DOHH2 (cell line): ENCODE measurements around the gene GEMIN7.
A peak's percentile ranks its signal among the peaks of the same experiment; 100 is the strongest.

Experiments
- H3F3A ChIP-seq: fragments of 200-600 bp; sonication (generic), shearing (Covaris generic); 2 replicates; pipeline ENCODE4 v1.6.0; 2016; ENCODE audit warnings: antibody characterized with exemption, mild to moderate bottlenecking; ENCODE audit not compliant: control insufficient read depth, insufficient read depth
- H3K27ac ChIP-seq: fragments of 200-600 bp; sonication (generic); 2 replicates; pipeline ENCODE4 v1.5.1; 2014; ENCODE audit warnings: low read depth, mild to moderate bottlenecking, low read length, moderate library complexity
- H3K27me3 ChIP-seq: fragments of 200-600 bp; sonication (generic); 2 replicates; pipeline ENCODE4 v1.6.1; 2014; ENCODE audit warnings: mild to moderate bottlenecking, low read length, mixed read lengths; ENCODE audit not compliant: control insufficient read depth
- H3K36me3 ChIP-seq: fragments of 200-600 bp; sonication (generic); 2 replicates; pipeline ENCODE4 v1.6.1; 2014; ENCODE audit warnings: mild to moderate bottlenecking, low read length, moderate library complexity, mixed read lengths; ENCODE audit not compliant: control insufficient read depth
- H3K4me1 ChIP-seq: fragments of 200-600 bp; sonication (generic); 2 replicates; pipeline ENCODE4 v1.6.1; 2014; ENCODE audit warnings: mild to moderate bottlenecking, low read length, mixed read lengths; ENCODE audit not compliant: control insufficient read depth
- H3K4me2 ChIP-seq: fragments of 200-600 bp; sonication (generic); 2 replicates; pipeline ENCODE4 v1.6.0; 2014; ENCODE audit warnings: mild to moderate bottlenecking, low read length, moderate library complexity
- H3K4me3 ChIP-seq: fragments of 200-600 bp; sonication (generic); 2 replicates; pipeline ENCODE4 v1.5.1; 2014; ENCODE audit warnings: mild to moderate bottlenecking, low read length, mixed read lengths
- H3K79me2 ChIP-seq: fragments of 200-600 bp; sonication (generic); 2 replicates; pipeline ENCODE4 v1.6.1; 2014; ENCODE audit warnings: mild to moderate bottlenecking, low read length, mixed read lengths; ENCODE audit not compliant: control insufficient read depth
- H3K9me2 ChIP-seq: fragments of 200-600 bp; sonication (generic); replicated peaks from 2 replicates; pipeline ENCODE4 v1.6.1; 2014; ENCODE audit warnings: mild to moderate bottlenecking, low read length, mixed read lengths; ENCODE audit not compliant: control insufficient read depth
- H3K9me3 ChIP-seq: fragments of 200-600 bp; sonication (generic); 2 replicates; pipeline ENCODE4 v1.6.1; 2014; ENCODE audit warnings: antibody characterized with exemption, low read length, mixed read lengths; ENCODE audit not compliant: control insufficient read depth, insufficient read depth
- H4K20me1 ChIP-seq: fragments of 200-600 bp; sonication (generic); 2 replicates; pipeline ENCODE4 v1.6.0; 2014; ENCODE audit warnings: low read depth, mild to moderate bottlenecking, antibody characterized with exemption, low read length, moderate library complexity; ENCODE audit not compliant: control insufficient read depth, insufficient read depth
- EZH2phosphoT487 ChIP-seq: fragments of 200-600 bp; sonication (generic); IDR thresholded peaks from 2 replicates; pipeline ENCODE4 v1.6.1; 2017; ENCODE audit warnings: borderline replicate concordance, mild to moderate bottlenecking, antibody characterized with exemption, low read length, moderate library complexity, mixed read lengths
- TF ChIP-seq, protein P1 (sequence below): fragments of 200-600 bp; sonication (generic); IDR thresholded peaks from one replicate; pipeline ENCODE4 v1.5.1; 2014; ENCODE audit warnings: antibody characterized with exemption, mild to moderate bottlenecking, low read depth, low read length; ENCODE audit not compliant: poor library complexity, severe bottlenecking

GEMIN7 gene

DNA sequence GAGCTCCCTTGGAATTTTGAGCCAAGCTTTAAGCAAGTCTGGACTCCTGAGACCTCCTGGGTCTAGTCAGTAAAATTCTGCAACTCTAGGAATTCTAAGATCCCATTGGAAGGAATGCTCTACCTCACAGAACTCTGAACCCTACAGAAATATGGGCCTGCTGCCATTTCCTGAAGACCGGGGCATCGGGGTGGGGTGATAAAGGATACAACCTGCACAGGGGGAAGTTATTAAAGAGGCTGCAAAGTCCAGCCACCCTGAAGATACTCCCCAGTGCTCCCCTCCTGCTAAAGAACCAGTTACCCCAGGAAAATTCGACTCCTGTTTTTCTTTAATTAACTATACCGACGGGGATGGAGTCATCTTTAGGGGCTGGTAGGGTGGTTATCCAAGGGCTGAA is 11.5 kb downstream of the GEMIN7 start:
- Histone ChIP-seq H4K20me1 (peaks cover 14% of the 10 kb centered on the region; the same call in 1 of the 2 replicates), H3K4me1 (peaks cover 27% of the 10 kb centered on the region), H3K27ac (no peak overlapping the region), H3K9me2 (no peaks in the 10 kb centered on the region), H3K4me2 (no peak overlapping the region; the same call in 1 of the 2 replicates), H3K9me3 (no peaks in the 10 kb centered on the region), H3K79me2 (peaks cover 58% of the 10 kb centered on the region), H3F3A (peaks cover 21% of the 10 kb centered on the region), H3K36me3 (peaks cover 56% of the 10 kb centered on the region), H3K27me3 (no peaks in the 10 kb centered on the region), H3K4me3 (no peak overlapping the region)
- TF ChIP-seq EZH2phosphoT487: no peak
- TF ChIP-seq, protein P1, sequence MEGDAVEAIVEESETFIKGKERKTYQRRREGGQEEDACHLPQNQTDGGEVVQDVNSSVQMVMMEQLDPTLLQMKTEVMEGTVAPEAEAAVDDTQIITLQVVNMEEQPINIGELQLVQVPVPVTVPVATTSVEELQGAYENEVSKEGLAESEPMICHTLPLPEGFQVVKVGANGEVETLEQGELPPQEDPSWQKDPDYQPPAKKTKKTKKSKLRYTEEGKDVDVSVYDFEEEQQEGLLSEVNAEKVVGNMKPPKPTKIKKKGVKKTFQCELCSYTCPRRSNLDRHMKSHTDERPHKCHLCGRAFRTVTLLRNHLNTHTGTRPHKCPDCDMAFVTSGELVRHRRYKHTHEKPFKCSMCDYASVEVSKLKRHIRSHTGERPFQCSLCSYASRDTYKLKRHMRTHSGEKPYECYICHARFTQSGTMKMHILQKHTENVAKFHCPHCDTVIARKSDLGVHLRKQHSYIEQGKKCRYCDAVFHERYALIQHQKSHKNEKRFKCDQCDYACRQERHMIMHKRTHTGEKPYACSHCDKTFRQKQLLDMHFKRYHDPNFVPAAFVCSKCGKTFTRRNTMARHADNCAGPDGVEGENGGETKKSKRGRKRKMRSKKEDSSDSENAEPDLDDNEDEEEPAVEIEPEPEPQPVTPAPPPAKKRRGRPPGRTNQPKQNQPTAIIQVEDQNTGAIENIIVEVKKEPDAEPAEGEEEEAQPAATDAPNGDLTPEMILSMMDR: no peak

DNA sequence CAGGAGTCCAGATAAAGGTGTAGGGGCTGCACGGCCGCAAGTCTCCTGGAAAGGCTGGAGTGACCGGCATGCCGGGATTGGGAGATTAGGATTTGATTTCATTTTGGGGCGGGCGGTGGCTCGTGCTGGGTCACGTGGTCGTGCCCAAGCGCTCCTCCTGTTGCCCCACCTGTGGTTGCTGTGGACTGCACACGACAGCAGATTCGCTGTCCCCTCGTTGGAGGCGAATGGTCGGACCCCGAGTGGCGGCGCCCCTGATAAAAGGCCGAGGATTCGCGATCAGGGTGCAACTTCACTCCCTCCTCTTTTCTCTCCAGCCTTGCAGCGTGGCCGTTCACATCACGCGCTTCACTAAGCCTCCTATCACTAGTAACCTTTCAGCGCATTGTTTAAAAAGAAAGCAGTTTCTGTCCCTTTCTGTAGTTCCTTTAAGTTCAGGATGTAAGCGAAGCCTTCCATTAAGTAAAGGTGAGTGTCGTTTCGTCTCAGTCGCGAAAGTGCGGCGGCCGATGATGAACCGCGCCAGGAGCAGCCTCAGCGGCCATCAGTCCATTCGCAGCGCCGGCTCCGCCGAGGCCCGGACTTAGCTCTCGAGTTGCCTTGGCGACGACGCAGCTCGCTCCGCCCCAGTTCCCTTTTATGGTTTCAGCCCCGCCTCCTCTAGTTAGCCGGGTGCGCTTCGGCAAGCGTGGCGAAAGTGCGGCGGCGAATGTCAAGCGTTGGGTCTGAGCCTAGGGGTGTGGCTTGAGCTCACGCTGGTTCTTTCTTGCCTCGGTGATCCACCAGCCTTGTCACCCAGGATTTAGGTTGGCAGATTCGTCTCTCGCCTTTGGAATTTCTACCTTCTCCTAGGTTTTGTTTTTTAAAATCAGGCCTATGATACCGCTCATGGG is 12.2 kb downstream of the GEMIN7 start:
- Histone ChIP-seq H3K36me3 (peaks cover 53% of the 10 kb centered on the region), H3K27ac (peak overlapping the region; percentile 80), H3K4me2 (peak overlapping the region; percentile 97), H3K27me3 (no peaks in the 10 kb centered on the region), H3K4me3 (peak overlapping the region; percentile 86), H3K9me3 (no peaks in the 10 kb centered on the region), H3F3A (peaks cover 21% of the 10 kb centered on the region), H3K79me2 (peaks cover 61% of the 10 kb centered on the region), H3K9me2 (no peaks in the 10 kb centered on the region), H4K20me1 (peaks cover 18% of the 10 kb centered on the region; the same call in 1 of the 2 replicates), H3K4me1 (peaks cover 27% of the 10 kb centered on the region)
- TF ChIP-seq EZH2phosphoT487: no peak
- TF ChIP-seq, protein P1: no peak

DNA sequence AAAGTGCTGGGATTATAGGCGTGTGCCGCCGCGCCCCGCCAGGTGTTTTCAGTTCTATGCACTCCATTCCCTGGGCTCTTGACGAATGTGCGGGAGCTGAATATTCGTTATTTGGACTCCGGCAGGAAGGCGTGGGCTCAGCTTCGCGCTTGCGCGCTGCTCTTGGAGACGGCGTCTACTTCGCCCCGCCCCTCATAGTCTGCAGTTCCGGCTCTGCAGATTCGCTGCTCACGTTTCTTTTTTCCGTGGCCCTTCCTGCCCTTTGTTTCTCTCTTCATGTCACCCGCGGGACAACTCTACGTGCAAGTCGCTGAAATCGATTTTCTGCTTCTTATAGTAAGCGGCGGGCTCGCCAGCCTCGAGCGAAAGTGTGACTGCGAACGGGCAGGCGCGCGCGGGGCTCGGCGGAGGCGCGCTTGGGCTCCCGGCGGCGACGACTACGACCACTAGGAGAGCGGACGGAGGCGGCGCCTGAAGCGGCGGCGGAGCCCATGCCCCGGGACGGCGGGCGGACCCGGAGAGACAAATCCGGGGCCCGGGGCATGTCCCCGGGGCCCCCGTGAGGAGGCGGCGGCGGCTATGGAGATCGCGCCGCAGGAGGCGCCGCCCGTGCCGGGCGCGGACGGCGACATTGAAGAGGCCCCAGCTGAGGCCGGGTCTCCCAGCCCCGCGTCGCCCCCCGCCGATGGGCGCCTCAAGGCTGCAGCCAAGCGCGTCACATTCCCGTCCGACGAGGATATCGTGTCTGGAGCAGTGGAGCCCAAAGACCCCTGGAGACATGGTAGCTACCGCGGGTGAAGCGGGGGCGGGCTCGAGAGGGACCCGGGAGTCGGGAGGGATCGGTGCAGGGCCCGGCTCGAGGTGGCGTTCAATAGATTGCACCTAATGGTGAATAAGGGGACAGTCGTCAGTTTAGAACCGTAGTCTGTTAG is 14.0 kb downstream of the GEMIN7 start, which contains the start of gene PPP1R37:
PPP1R37 (plus strand) TSS at position 433 of the 932 bp plus-strand sequence; CDS start at position 580, 147 bp downstream.
- no peaks in the 10 kb centered on the region for H3K27me3 ChIP-seq
- no peaks in the 10 kb centered on the region for H3K9me2 ChIP-seq
- H3K4me3 ChIP-seq: peak within 1 kb of the TSS; percentile 86
- peak within 1 kb of the TSS; percentile 80 for H3K27ac ChIP-seq
- H3F3A ChIP-seq: peaks cover 21% of the 10 kb centered on the region
- TF ChIP-seq, protein P1: peak; percentile 51
- no peak for TF ChIP-seq EZH2phosphoT487
- peaks cover 64% of the 10 kb centered on the region for H3K79me2 ChIP-seq
- no peaks in the 10 kb centered on the region for H3K9me3 ChIP-seq
- H4K20me1 ChIP-seq: peaks cover 18% of the 10 kb centered on the region; the same call in 1 of the 2 replicates
- H3K36me3 ChIP-seq: peaks cover 48% of the 10 kb centered on the region
- H3K4me2 ChIP-seq: peak within 1 kb of the TSS; percentile 97
- peaks cover 27% of the 10 kb centered on the region for H3K4me1 ChIP-seq
